ENCODE results near the gene TCF12. TPM values are rescaled to one million over a fixed set of nuclear protein-coding genes. Genes with fewer than 3 reads are reported as not detected.

TCF12 gene
- total RNA-seq, 3 donors from 2014 or later (not counting 1 experiment from before 2014, with no cell fraction given): 84.1 to 111 (median 107) TPM

- H3K9me3 Mint-ChIP-seq: no peaks in the 10 kb centered on the region
- peaks cover 0 to 16% of the 10 kb centered on the region in 2 donors for H3K4me1 Mint-ChIP-seq
- H3K4me3 Mint-ChIP-seq: no peak overlapping the region
- Histone ChIP-seq H3K4me1 (ENCODE audit: control insufficient read depth, insufficient read depth, low read length) (no peaks in the 10 kb centered on the region), H3K27ac (ENCODE audit: low read length) (no peak overlapping the region), H3K4me3 (ENCODE audit: low read length) (no peak overlapping the region), H3K27me3 (ENCODE audit: control insufficient read depth, insufficient read depth, low read length) (no peaks in the 10 kb centered on the region), H3K36me3 (ENCODE audit: control insufficient read depth, insufficient read depth, low read length) (no peaks in the 10 kb centered on the region), H3K9me3 (ENCODE audit: control insufficient read depth, insufficient read depth, low read length) (no peaks in the 10 kb centered on the region)
- 96% methylated on average over 35 of the region's 36 CpGs for WGBS (ENCODE audit: insufficient coverage)
- no peak for ATAC-seq
- intact Hi-C loops (cut with micrococcal nuclease): no loop called here
- no peaks in the 10 kb centered on the region for H3K36me3 Mint-ChIP-seq
- H3K27ac Mint-ChIP-seq: no peak overlapping the region
- H3K27me3 Mint-ChIP-seq (ENCODE audit: low read depth in 2 of 2): peaks cover 0 to 3% of the 10 kb centered on the region in 2 donors
- TF ChIP-seq CTCF (IDR thresholded peaks at IDR 0.05): no peak
- no peak for DNase-seq
Observed at GRCh38 chr15:57319226-57319918, 400.9 kb downstream of the TCF12 start.

GRCh38 chr15:57319919-57320560 is 401.6 kb downstream of the TCF12 start:
- no peaks in the 10 kb centered on the region for H3K36me3 Mint-ChIP-seq
- WGBS (ENCODE audit: insufficient coverage): 92% methylated on average over 23 of the region's 23 CpGs
- TF ChIP-seq CTCF (IDR thresholded peaks at IDR 0.05): no peak
- Histone ChIP-seq H3K27me3 (ENCODE audit: control insufficient read depth, insufficient read depth, low read length) (no peaks in the 10 kb centered on the region), H3K4me1 (ENCODE audit: control insufficient read depth, insufficient read depth, low read length) (no peaks in the 10 kb centered on the region), H3K9me3 (ENCODE audit: control insufficient read depth, insufficient read depth, low read length) (no peaks in the 10 kb centered on the region), H3K4me3 (ENCODE audit: low read length) (no peak overlapping the region), H3K27ac (ENCODE audit: low read length) (no peak overlapping the region), H3K36me3 (ENCODE audit: control insufficient read depth, insufficient read depth, low read length) (no peaks in the 10 kb centered on the region)
- H3K4me1 Mint-ChIP-seq: peaks cover 5 to 16% of the 10 kb centered on the region in 2 donors
- H3K9me3 Mint-ChIP-seq: no peaks in the 10 kb centered on the region
- ATAC-seq: peak in 1 of 3 donors; percentile 19
- H3K4me3 Mint-ChIP-seq: no peak overlapping the region
- no peak for DNase-seq
- H3K27ac Mint-ChIP-seq: no peak overlapping the region
- H3K27me3 Mint-ChIP-seq (ENCODE audit: low read depth in 2 of 2): peaks cover 0 to 3% of the 10 kb centered on the region in 2 donors
- intact Hi-C loops (cut with micrococcal nuclease): no loop called here

- no peaks in the 10 kb centered on the region for H3K36me3 Mint-ChIP-seq
- Histone ChIP-seq H3K36me3 (ENCODE audit: control insufficient read depth, insufficient read depth, low read length) (no peaks in the 10 kb centered on the region), H3K27ac (ENCODE audit: low read length) (no peak overlapping the region), H3K9me3 (ENCODE audit: control insufficient read depth, insufficient read depth, low read length) (no peaks in the 10 kb centered on the region), H3K27me3 (ENCODE audit: control insufficient read depth, insufficient read depth, low read length) (no peaks in the 10 kb centered on the region), H3K4me1 (ENCODE audit: control insufficient read depth, insufficient read depth, low read length) (no peaks in the 10 kb centered on the region), H3K4me3 (ENCODE audit: low read length) (no peak overlapping the region)
- ATAC-seq: no peak
- TF ChIP-seq CTCF (IDR thresholded peaks at IDR 0.05): no peak
- no peak overlapping the region for H3K27ac Mint-ChIP-seq
- 60% methylated on average over 16 of the region's 17 CpGs for WGBS (ENCODE audit: insufficient coverage)
- H3K4me1 Mint-ChIP-seq: peaks cover 5 to 16% of the 10 kb centered on the region in 2 donors
- no peaks in the 10 kb centered on the region for H3K9me3 Mint-ChIP-seq
- H3K4me3 Mint-ChIP-seq: no peak overlapping the region
- intact Hi-C loops (cut with micrococcal nuclease): no loop called here
- DNase-seq: no peak
- peaks cover 0 to 3% of the 10 kb centered on the region in 2 donors for H3K27me3 Mint-ChIP-seq (ENCODE audit: low read depth in 2 of 2)
Observed at GRCh38 chr15:57320631-57321220, 402.3 kb downstream of the TCF12 start.
